ENCODE results near the gene ICE1. TPM values are rescaled to one million over a fixed set of nuclear protein-coding genes. Genes with fewer than 3 reads are reported as not detected.

Gene ICE1
- total and polyA plus RNA-seq, 2 donors (not counting 1 experiment from before 2014, with no cell fraction given): 6.5 to 39.7 TPM

- no peaks in the 10 kb centered on the region for H3K36me3 ChIP-seq (replicated peaks in 1 of 2; ENCODE audit: control extremely low read depth in 1 of 2, control insufficient read depth in 1 of 2, extremely low read depth in 1 of 2, insufficient read depth in 2 of 2, low read length in 1 of 2)
- no peak overlapping the region for H3K4me3 ChIP-seq (ENCODE audit: control extremely low read depth in 1 of 5, extremely low read depth in 1 of 5, insufficient read depth in 1 of 5, low read depth in 2 of 5, low read length in 4 of 5)
- ChIA-PET CTCF (no interaction called here), POLR2A (no interaction called here)
- ATAC-seq (ENCODE audit: low read depth): no peak
- H3K4me2 ChIP-seq (replicated peaks; ENCODE audit: low read depth, low read length, poor library complexity, severe bottlenecking): no peak overlapping the region
- 83% methylated on average over 1 of the region's 6 CpGs for WGBS (ENCODE audit: insufficient coverage)
- H3K27me3 ChIP-seq (replicated peaks in 1 of 4; ENCODE audit: control extremely low read depth in 1 of 4, control insufficient read depth in 3 of 4, insufficient read depth in 4 of 4, low read length in 3 of 4): no peaks in the 10 kb centered on the region
- H3K4me1 ChIP-seq (ENCODE audit: control insufficient read depth in 2 of 2, insufficient read depth in 2 of 2, low read length in 2 of 2): no peaks in the 10 kb centered on the region
- Mint-ChIP-seq H3K9me3 (ENCODE audit: insufficient read depth) (peaks cover 3% of the 10 kb centered on the region), H3K4me3 (no peak overlapping the region), H3K27me3 (no peaks in the 10 kb centered on the region), H3K4me1 (no peaks in the 10 kb centered on the region), H3K27ac (no peak overlapping the region)
- intact Hi-C loops (cut with micrococcal nuclease): no loop called here
- no peaks in the 10 kb centered on the region for H3K79me2 ChIP-seq (ENCODE audit: control insufficient read depth, insufficient read depth, low read length)
- no peak for DNase-seq
- no peak for TF ChIP-seq EZH2 (IDR thresholded peaks at IDR 0.05; ENCODE audit: borderline replicate concordance, insufficient read depth, low read depth, low read length, poor library complexity, severe bottlenecking)
- TF ChIP-seq CTCF (IDR thresholded peaks at IDR 0.05): no peak
- peaks cover 0 to 6% (median 0%) of the 10 kb centered on the region in 3 donors for H3K9me3 ChIP-seq (ENCODE audit: control extremely low read depth in 1 of 3, control insufficient read depth in 2 of 3, insufficient read depth in 1 of 3, low read length in 2 of 3)
- no peak overlapping the region for H3K9ac ChIP-seq (ENCODE audit: low read length)
- no peaks in the 10 kb centered on the region for H4K20me1 ChIP-seq (ENCODE audit: control insufficient read depth, insufficient read depth, low read length, poor library complexity, severe bottlenecking)
- no peak overlapping the region for H3K27ac ChIP-seq (ENCODE audit: low read length in 2 of 2)
- no peak overlapping the region for H2AFZ ChIP-seq (ENCODE audit: insufficient read depth, low read depth, low read length, poor library complexity, severe bottlenecking)
These were observed 42.2 kb upstream of the ICE1 start for GRCh38 chr5:5380298-5380697.

GRCh38 chr5:5381310-5381913, 41.1 kb upstream of the ICE1 start:
- Histone ChIP-seq H3K4me2 (replicated peaks; ENCODE audit: low read depth, low read length, poor library complexity, severe bottlenecking) (no peak overlapping the region), H4K20me1 (ENCODE audit: control insufficient read depth, insufficient read depth, low read length, poor library complexity, severe bottlenecking) (no peaks in the 10 kb centered on the region), H3K4me3 (ENCODE audit: control extremely low read depth in 1 of 5, extremely low read depth in 1 of 5, insufficient read depth in 1 of 5, low read depth in 2 of 5, low read length in 4 of 5) (no peak overlapping the region), H3K9ac (ENCODE audit: low read length) (no peak overlapping the region), H3K36me3 (replicated peaks in 1 of 2; ENCODE audit: control extremely low read depth in 1 of 2, control insufficient read depth in 1 of 2, extremely low read depth in 1 of 2, insufficient read depth in 2 of 2, low read length in 1 of 2) (no peaks in the 10 kb centered on the region), H3K4me1 (ENCODE audit: control insufficient read depth in 2 of 2, insufficient read depth in 2 of 2, low read length in 2 of 2) (no peaks in the 10 kb centered on the region), H3K27ac (ENCODE audit: low read length in 2 of 2) (no peak overlapping the region), H3K9me3 (ENCODE audit: control extremely low read depth in 1 of 3, control insufficient read depth in 2 of 3, insufficient read depth in 1 of 3, low read length in 2 of 3) (peaks cover 0 to 2% (median 0%) of the 10 kb centered on the region in 3 donors), H3K79me2 (ENCODE audit: control insufficient read depth, insufficient read depth, low read length) (no peaks in the 10 kb centered on the region), H3K27me3 (replicated peaks in 1 of 4; ENCODE audit: control extremely low read depth in 1 of 4, control insufficient read depth in 3 of 4, insufficient read depth in 4 of 4, low read length in 3 of 4) (no peaks in the 10 kb centered on the region), H2AFZ (ENCODE audit: insufficient read depth, low read depth, low read length, poor library complexity, severe bottlenecking) (no peak overlapping the region)
- intact Hi-C loops (cut with micrococcal nuclease): no loop called here
- Mint-ChIP-seq H3K27ac (no peak overlapping the region), H3K27me3 (no peaks in the 10 kb centered on the region), H3K4me1 (no peaks in the 10 kb centered on the region), H3K9me3 (ENCODE audit: insufficient read depth) (peaks cover 3% of the 10 kb centered on the region), H3K4me3 (no peak overlapping the region)
- no peak for ATAC-seq (ENCODE audit: low read depth)
- 92% methylated on average over 4 of the region's 9 CpGs for WGBS (ENCODE audit: insufficient coverage)
- DNase-seq: no peak
- TF ChIP-seq CTCF (IDR thresholded peaks at IDR 0.05) (no peak), EZH2 (IDR thresholded peaks at IDR 0.05; ENCODE audit: borderline replicate concordance, insufficient read depth, low read depth, low read length, poor library complexity, severe bottlenecking) (no peak)
- ChIA-PET POLR2A (no interaction called here), CTCF (no interaction called here)

Measured in B cell (primary cell).